GM12874 (cell line): ENCODE data around the gene YAE1.

Source experiments
- TF ChIP-seq, protein P1 (sequence below): IDR thresholded peaks from 2 replicates; pipeline ENCODE4 v1.5.1; 2011; ENCODE audit warnings: low read depth, mild to moderate bottlenecking, control low read depth, low read length, moderate library complexity; ENCODE audit not compliant: insufficient read depth

YAE1 gene

DNA sequence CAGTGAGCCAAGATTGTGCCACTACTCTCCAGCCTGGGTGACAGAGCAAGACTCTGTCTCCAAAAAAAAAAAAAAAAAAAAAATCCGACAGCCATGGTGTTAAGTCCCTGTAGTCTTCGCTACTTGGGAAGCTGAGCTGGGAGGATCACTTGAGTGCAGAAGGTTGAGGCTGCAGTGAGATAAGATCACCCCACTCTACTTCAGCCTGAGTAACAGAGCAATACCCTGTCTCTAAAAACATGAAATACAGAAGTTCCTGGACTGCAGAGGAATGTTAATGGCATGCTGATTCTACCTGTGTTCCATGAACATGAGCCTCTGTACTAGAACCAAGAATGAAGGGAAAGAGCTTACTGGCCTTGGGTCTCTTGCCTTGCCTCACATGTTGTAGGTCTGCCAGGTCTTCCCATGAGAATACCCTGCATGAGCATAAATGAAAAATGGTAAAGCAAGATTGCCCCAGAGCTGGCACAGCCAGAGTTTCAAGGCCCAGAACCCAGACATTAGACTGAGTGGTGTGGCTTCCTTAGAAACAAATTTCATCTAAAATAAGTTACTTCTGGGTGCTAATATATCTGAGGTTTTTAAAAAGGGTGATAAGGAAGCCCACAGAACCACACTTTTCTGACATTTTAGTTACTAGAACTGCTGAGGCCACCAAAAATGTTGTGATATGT lies 8.6 kb downstream of the YAE1 start:
- TF ChIP-seq, protein P1, sequence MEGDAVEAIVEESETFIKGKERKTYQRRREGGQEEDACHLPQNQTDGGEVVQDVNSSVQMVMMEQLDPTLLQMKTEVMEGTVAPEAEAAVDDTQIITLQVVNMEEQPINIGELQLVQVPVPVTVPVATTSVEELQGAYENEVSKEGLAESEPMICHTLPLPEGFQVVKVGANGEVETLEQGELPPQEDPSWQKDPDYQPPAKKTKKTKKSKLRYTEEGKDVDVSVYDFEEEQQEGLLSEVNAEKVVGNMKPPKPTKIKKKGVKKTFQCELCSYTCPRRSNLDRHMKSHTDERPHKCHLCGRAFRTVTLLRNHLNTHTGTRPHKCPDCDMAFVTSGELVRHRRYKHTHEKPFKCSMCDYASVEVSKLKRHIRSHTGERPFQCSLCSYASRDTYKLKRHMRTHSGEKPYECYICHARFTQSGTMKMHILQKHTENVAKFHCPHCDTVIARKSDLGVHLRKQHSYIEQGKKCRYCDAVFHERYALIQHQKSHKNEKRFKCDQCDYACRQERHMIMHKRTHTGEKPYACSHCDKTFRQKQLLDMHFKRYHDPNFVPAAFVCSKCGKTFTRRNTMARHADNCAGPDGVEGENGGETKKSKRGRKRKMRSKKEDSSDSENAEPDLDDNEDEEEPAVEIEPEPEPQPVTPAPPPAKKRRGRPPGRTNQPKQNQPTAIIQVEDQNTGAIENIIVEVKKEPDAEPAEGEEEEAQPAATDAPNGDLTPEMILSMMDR = no peak

GRCh38 chr7:39577229-39577874 lies 11.1 kb downstream of the YAE1 start:
- TF ChIP-seq, protein P1 = no peak

- TF ChIP-seq, protein P1 = peak; percentile 71
Measured at GRCh38 chr7:39580149-39580874, 14.1 kb downstream of the YAE1 start.

DNA sequence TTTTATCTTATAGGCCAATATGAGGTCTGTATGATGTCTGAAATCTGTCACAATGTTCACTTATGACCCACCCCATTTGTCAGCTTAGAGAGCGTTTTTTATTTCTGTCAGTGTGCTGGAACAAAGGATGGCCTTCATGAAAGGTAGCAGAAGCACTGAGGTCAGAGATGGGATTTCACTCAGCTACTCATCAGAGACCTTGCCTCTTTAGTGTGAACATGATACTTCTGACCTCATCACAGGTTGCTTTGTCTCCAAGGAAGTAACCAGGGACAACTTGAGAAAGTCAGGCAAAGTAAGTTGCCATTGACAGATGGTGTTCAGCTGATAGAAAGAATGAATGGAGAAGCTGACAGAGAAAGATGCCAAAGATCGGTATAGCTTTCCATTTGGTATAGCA lies 16.3 kb downstream of the YAE1 start:
- TF ChIP-seq, protein P1 = no peak

DNA sequence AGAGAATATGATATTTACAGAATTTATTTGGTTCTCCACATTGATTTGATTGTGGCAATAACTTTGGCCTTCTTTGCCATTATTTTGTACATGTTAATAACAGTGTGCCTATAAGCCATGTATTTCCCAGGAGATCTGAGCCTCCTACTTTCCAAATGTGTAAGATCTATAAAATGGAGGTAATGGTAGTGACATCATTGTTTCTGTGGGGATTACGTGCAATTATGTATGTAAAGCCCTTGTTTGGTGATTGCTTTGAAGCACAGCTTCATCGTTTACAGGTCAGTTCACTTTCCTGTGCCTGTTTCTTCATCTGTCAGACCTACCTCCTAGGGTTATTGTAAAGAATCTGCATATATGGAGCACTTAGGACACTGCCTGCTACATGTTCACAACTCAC lies 17.3 kb downstream of the YAE1 start:
- TF ChIP-seq, protein P1 = no peak

DNA sequence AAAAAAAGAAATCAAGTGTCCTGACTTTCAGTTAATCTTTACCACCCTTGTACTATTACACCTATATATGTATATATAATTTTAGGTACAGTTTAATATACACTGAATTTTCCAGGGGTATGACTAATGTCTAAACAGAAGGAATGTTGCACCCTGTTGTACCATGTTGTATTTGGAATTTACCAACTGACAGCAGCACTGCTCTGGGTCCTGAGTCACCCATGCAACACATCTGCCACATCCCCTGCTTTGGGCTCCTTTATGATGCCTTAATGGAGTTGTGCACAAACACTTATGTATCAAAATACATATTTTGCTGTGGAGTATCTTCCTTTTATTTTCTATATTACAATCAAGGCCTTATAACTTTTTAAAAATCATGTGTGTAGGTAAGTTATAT lies 21.2 kb downstream of the YAE1 start:
- TF ChIP-seq, protein P1 = no peak

DNA sequence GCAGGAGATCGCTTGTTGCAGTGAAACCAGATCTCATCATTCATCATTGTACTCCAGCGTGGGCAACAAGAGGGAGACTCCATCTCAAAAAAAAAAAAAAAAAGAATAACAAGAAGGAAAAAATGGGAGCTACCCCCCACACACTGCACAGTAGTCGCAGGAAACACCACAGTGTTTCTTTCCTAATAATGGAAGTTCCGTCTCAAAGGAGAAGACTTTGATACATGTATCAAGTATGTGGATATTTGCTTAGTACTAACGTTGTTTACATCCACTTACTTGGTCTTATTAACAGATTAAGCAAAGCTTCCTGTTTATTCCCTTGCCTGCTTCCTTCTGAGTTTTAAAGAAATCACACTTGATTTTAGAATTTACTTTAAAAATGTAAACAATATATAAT lies 22.2 kb downstream of the YAE1 start:
- TF ChIP-seq, protein P1 = no peak
